KMS-11 (cell line): ENCODE data around the gene SCD.

Experiments used
- H2AFZ ChIP-seq: fragments of 200-600 bp; sonication (generic); 2 replicates; pipeline ENCODE4 v1.6.1; 2016; ENCODE audit warnings: antibody characterized with exemption, mixed run types, low read depth
- H3K27ac ChIP-seq: fragments of 200-600 bp; sonication (generic); 2 replicates; pipeline ENCODE4 v1.6.1; 2016; ENCODE audit warnings: mild to moderate bottlenecking, mixed run types
- H3K27me3 ChIP-seq: fragments of 200-600 bp; sonication (generic); 2 replicates; pipeline ENCODE4 v1.6.1; 2017; ENCODE audit warnings: mild to moderate bottlenecking, low read depth, mixed run types, moderate library complexity; ENCODE audit not compliant: insufficient read depth
- H3K36me3 ChIP-seq: fragments of 200-600 bp; sonication (generic); 2 replicates; pipeline ENCODE4 v1.6.1; 2017; ENCODE audit warnings: mild to moderate bottlenecking, mixed run types; ENCODE audit not compliant: insufficient read depth
- H3K4me1 ChIP-seq: fragments of 200-600 bp; sonication (generic); 2 replicates; pipeline ENCODE4 v1.6.1; 2016; ENCODE audit warnings: mild to moderate bottlenecking, low read depth, mixed run types; ENCODE audit not compliant: poor library complexity, severe bottlenecking
- H3K4me2 ChIP-seq: fragments of 200-600 bp; sonication (generic); 2 replicates; pipeline ENCODE4 v1.7.0; 2016; ENCODE audit warnings: mild to moderate bottlenecking, mixed run types
- H3K4me3 ChIP-seq: fragments of 200-600 bp; sonication (generic); IDR thresholded peaks from 2 replicates; pipeline ENCODE4 v1.6.1; 2017; ENCODE audit warnings: low read depth, low read length, mixed read lengths; ENCODE audit not compliant: insufficient read depth
- H3K79me2 ChIP-seq: fragments of 200-600 bp; sonication (generic); 2 replicates; pipeline ENCODE4 v1.6.1; 2016; ENCODE audit warnings: low read depth, mixed run types; ENCODE audit not compliant: insufficient read depth
- H3K9ac ChIP-seq: fragments of 200-600 bp; sonication (generic); 2 replicates; pipeline ENCODE4 v1.6.1; 2016; ENCODE audit warnings: mild to moderate bottlenecking, mixed run types
- H4K20me1 ChIP-seq: fragments of 200-600 bp; sonication (generic); 2 replicates; pipeline ENCODE4 v1.6.1; 2016; ENCODE audit warnings: mild to moderate bottlenecking, mixed run types; ENCODE audit not compliant: insufficient read depth
- CTCF ChIP-seq: fragments of 200-600 bp; sonication (generic); conservative IDR thresholded peaks from 2 replicates; pipeline ENCODE4 v1.6.1; 2017; ENCODE audit warnings: low read depth, mild to moderate bottlenecking, antibody characterized with exemption, low read length, moderate library complexity, mixed read lengths

Gene SCD

GRCh38 chr10:100392686-100393003, 45.6 kb downstream of the SCD start:
- no peak overlapping the region for H3K4me3 ChIP-seq
- H3K79me2 ChIP-seq, result no peaks in the 10 kb centered on the region
- no peak for TF ChIP-seq CTCF
- no peak overlapping the region for H3K9ac ChIP-seq
- H2AFZ ChIP-seq, result no peak overlapping the region
- H3K36me3 ChIP-seq, result no peaks in the 10 kb centered on the region
- no peak overlapping the region for H3K27ac ChIP-seq
- no peak overlapping the region for H3K4me2 ChIP-seq
- no peaks in the 10 kb centered on the region for H4K20me1 ChIP-seq
- no peaks in the 10 kb centered on the region for H3K4me1 ChIP-seq
- H3K27me3 ChIP-seq, result no peaks in the 10 kb centered on the region

- H3K4me1 ChIP-seq, result no peaks in the 10 kb centered on the region
- no peak overlapping the region for H3K27ac ChIP-seq
- H4K20me1 ChIP-seq, result no peaks in the 10 kb centered on the region
- H3K27me3 ChIP-seq, result no peaks in the 10 kb centered on the region
- H3K36me3 ChIP-seq, result no peaks in the 10 kb centered on the region
- H3K9ac ChIP-seq, result no peak overlapping the region
- H3K79me2 ChIP-seq, result no peaks in the 10 kb centered on the region
- no peak for TF ChIP-seq CTCF
- H3K4me2 ChIP-seq, result no peak overlapping the region
- H3K4me3 ChIP-seq, result no peak overlapping the region
- H2AFZ ChIP-seq, result no peak overlapping the region
These were observed 48.6 kb downstream of the SCD start for GRCh38 chr10:100395626-100396025.

- Histone ChIP-seq H3K79me2 (no peaks in the 10 kb centered on the region), H4K20me1 (no peaks in the 10 kb centered on the region), H3K9ac (no peak overlapping the region), H3K27me3 (no peaks in the 10 kb centered on the region), H3K27ac (no peak overlapping the region), H3K36me3 (no peaks in the 10 kb centered on the region), H3K4me1 (no peaks in the 10 kb centered on the region), H3K4me2 (no peak overlapping the region), H2AFZ (no peak overlapping the region), H3K4me3 (no peak overlapping the region)
- no peak for TF ChIP-seq CTCF
These were observed 49.6 kb downstream of the SCD start for GRCh38 chr10:100396605-100397004.

- no peak overlapping the region for H3K4me2 ChIP-seq
- TF ChIP-seq CTCF, result no peak
- no peak overlapping the region for H3K4me3 ChIP-seq
- no peak overlapping the region for H3K27ac ChIP-seq
- H2AFZ ChIP-seq, result no peak overlapping the region
- no peaks in the 10 kb centered on the region for H4K20me1 ChIP-seq
- H3K27me3 ChIP-seq, result no peaks in the 10 kb centered on the region
- no peaks in the 10 kb centered on the region for H3K79me2 ChIP-seq
- no peaks in the 10 kb centered on the region for H3K4me1 ChIP-seq
- no peak overlapping the region for H3K9ac ChIP-seq
- H3K36me3 ChIP-seq, result no peaks in the 10 kb centered on the region
These were observed 54.7 kb downstream of the SCD start for GRCh38 chr10:100401631-100402328.
